ENCODE measurements around the gene MAP4K3. TPM values are rescaled to one million over a fixed set of nuclear protein-coding genes. Genes with fewer than 3 reads are reported as not detected.

MAP4K3 gene
- total and polyA plus RNA-seq, 10 of the 15 experiments (the other 5 are each of a cell fraction or from before 2014, with no cell fraction given): 0.04 to 0.95 (median 0.21) TPM; not detected in 1

DNA sequence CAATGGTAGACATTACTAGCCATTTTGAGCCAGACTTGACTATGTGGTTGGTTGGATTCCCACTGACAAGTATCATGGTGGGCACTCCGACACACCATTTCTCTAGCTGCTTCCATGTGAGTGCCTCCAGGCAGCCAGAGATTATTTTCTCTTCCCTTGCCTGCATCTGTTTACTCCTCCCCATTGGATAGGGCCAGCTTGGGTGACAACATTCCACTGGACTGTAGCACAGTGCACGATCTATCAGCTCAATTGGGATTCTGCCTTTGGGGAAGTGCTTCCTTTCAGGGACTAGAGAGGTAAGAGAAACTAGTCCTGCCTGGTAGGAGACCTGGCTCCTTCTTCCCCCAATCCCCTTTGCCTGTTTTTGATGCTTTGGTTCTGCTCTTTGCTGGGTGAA is 49.0 kb upstream of the MAP4K3 start:
- intact Hi-C loops (cut with micrococcal nuclease; ENCODE audit: unreplicated experiment): no loop called here
- ChIA-PET SMC1A (ENCODE audit: uncharacterized antibody, unreplicated experiment) (no interaction called here), POLR2A (interaction anchor here (0.7 kb wide), 1 partner anchor 100 kb away, joined by 8 read pairs; no protein-coding TSS in a partner anchor), RAD21 (ENCODE audit: unreplicated experiment) (no interaction called here), CTCF (no interaction called here)
- Histone ChIP-seq H3K4me1 (ENCODE audit: control insufficient read depth, insufficient read depth, low read length) (0 out of 2 replicates have a peak, but pooled peaks cover under 1% of the 10 kb centered on the region), H3K9ac (ENCODE audit: control insufficient read depth, insufficient read depth, low read length) (no peak overlapping the region), H3K27me3 (replicated peaks in 1 of 2; ENCODE audit: control insufficient read depth in 2 of 2, insufficient read depth in 2 of 2, low read length in 1 of 2) (no peaks in the 10 kb centered on the region), H3K4me3 (no peak overlapping the region), H3K27ac (ENCODE audit: control insufficient read depth, insufficient read depth) (no peak overlapping the region), H2AFZ (ENCODE audit: control insufficient read depth, low read depth, low read length) (no peak overlapping the region), H3K9me3 (replicated peaks; ENCODE audit: control insufficient read depth, insufficient read depth, low read length) (no peaks in the 10 kb centered on the region), H3K36me3 (ENCODE audit: control insufficient read depth in 2 of 2, insufficient read depth in 2 of 2, low read length in 1 of 2) (no peaks in the 10 kb centered on the region), H3K4me2 (ENCODE audit: control insufficient read depth, insufficient read depth) (no peak overlapping the region), H4K20me1 (ENCODE audit: control insufficient read depth, insufficient read depth) (no peaks in the 10 kb centered on the region), H3K79me2 (ENCODE audit: control insufficient read depth, insufficient read depth, low read length) (no peaks in the 10 kb centered on the region)
- no peak for ATAC-seq
- no peak for DNase-seq (ENCODE audit: low read depth, low spot score)
- no peak for FAIRE-seq
- BruUV-seq (replicated peaks): no TSS peak
- 98% methylated on average over 2 of the region's 2 CpGs for WGBS (ENCODE audit: insufficient coverage, insufficient replicate concordance, low lambda C conversion rate, missing lambda C conversion rate)
- in situ Hi-C loops (cut with MboI): no loop called here
- no peak for TF ChIP-seq POLR2A (IDR thresholded peaks at IDR 0.05; ENCODE audit: low read depth, low read length)

DNA sequence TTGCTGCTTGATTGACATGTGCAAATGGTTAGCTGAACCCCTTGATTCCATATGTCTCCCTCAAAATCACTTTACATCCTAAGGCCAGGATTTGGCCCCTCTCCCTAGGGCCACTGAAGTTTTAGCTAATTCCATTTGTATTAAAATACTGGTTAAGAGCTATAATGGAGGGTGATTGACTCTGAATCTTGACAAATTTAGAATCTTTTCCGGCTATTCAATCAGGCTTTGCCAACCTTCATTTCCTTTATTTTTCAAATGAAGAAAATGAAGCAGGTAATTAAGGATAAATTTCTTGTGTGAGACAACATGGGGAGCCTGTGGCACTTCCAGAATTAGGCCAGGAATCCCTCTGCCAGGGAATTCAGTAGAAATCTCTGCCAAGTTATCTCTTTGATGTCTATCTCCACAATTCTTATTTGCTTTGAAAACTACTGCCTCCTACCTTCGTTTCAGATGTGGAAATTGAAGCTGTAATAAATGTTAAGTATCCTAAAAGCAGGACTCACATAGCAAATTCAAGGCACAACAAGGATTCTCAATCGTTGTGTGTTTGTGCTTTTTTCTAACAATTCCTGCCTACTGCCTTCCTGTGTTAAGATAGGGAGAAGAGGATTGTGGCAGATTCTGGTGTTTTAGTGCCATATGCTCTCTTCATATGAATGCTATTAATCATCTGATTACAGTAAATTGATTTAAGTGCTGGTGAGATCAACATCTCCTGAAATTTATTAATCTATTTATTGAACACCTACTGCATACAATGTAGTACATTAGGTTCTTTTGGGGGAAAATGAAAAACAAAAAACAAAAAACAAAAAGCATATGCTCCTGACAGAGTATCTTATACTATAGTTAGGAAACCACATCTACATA is 47.8 kb upstream of the MAP4K3 start:
- WGBS (ENCODE audit: insufficient coverage, insufficient replicate concordance, low lambda C conversion rate, missing lambda C conversion rate): 42% methylated on average over 3 of the region's 3 CpGs
- no TSS peak for BruUV-seq (replicated peaks)
- TF ChIP-seq, protein P1, sequence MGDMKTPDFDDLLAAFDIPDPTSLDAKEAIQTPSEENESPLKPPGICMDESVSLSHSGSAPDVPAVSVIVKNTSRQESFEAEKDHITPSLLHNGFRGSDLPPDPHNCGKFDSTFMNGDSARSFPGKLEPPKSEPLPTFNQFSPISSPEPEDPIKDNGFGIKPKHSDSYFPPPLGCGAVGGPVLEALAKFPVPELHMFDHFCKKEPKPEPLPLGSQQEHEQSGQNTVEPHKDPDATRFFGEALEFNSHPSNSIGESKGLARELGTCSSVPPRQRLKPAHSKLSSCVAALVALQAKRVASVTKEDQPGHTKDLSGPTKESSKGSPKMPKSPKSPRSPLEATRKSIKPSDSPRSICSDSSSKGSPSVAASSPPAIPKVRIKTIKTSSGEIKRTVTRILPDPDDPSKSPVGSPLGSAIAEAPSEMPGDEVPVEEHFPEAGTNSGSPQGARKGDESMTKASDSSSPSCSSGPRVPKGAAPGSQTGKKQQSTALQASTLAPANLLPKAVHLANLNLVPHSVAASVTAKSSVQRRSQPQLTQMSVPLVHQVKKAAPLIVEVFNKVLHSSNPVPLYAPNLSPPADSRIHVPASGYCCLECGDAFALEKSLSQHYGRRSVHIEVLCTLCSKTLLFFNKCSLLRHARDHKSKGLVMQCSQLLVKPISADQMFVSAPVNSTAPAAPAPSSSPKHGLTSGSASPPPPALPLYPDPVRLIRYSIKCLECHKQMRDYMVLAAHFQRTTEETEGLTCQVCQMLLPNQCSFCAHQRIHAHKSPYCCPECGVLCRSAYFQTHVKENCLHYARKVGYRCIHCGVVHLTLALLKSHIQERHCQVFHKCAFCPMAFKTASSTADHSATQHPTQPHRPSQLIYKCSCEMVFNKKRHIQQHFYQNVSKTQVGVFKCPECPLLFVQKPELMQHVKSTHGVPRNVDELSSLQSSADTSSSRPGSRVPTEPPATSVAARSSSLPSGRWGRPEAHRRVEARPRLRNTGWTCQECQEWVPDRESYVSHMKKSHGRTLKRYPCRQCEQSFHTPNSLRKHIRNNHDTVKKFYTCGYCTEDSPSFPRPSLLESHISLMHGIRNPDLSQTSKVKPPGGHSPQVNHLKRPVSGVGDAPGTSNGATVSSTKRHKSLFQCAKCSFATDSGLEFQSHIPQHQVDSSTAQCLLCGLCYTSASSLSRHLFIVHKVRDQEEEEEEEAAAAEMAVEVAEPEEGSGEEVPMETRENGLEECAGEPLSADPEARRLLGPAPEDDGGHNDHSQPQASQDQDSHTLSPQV (IDR thresholded peaks at IDR 0.05): no peak
- TF ChIP-seq FOS (IDR thresholded peaks at IDR 0.05; ENCODE audit: borderline replicate concordance, extremely low read depth, insufficient read length) (no peak), YY1 (IDR thresholded peaks at IDR 0.05; ENCODE audit: low read depth, low read length) (no peak), SMC3 (IDR thresholded peaks at IDR 0.05; ENCODE audit: borderline replicate concordance, low read length) (no peak), HDAC2 (IDR thresholded peaks at IDR 0.05) (no peak), EGR1 (IDR thresholded peaks at IDR 0.05; ENCODE audit: borderline replicate concordance in 1 of 2, low read depth in 2 of 2, low read length in 2 of 2) (no peak), RB1 (IDR thresholded peaks at IDR 0.05; ENCODE audit: borderline replicate concordance) (no peak), PML (IDR thresholded peaks at IDR 0.05; ENCODE audit: low read length) (no peak)

More for the DNA sequence above, 47.8 kb upstream of the MAP4K3 start:
- Histone ChIP-seq H3K4me3 (no peak overlapping the region), H4K20me1 (ENCODE audit: control insufficient read depth, insufficient read depth) (no peaks in the 10 kb centered on the region), H2AFZ (ENCODE audit: control insufficient read depth, low read depth, low read length) (no peak overlapping the region), H3K4me2 (ENCODE audit: control insufficient read depth, insufficient read depth) (no peak overlapping the region), H3K27me3 (replicated peaks in 1 of 2; ENCODE audit: control insufficient read depth in 2 of 2, insufficient read depth in 2 of 2, low read length in 1 of 2) (no peaks in the 10 kb centered on the region), H3K79me2 (ENCODE audit: control insufficient read depth, insufficient read depth, low read length) (no peaks in the 10 kb centered on the region), H3K36me3 (ENCODE audit: control insufficient read depth in 2 of 2, insufficient read depth in 2 of 2, low read length in 1 of 2) (no peaks in the 10 kb centered on the region), H3K4me1 (ENCODE audit: control insufficient read depth, insufficient read depth, low read length) (no peaks in the 10 kb centered on the region), H3K9me3 (replicated peaks; ENCODE audit: control insufficient read depth, insufficient read depth, low read length) (no peaks in the 10 kb centered on the region), H3K9ac (ENCODE audit: control insufficient read depth, insufficient read depth, low read length) (no peak overlapping the region), H3K27ac (ENCODE audit: control insufficient read depth, insufficient read depth) (no peak overlapping the region)
- FAIRE-seq (no peak), DNase-seq (ENCODE audit: low read depth, low spot score) (no peak), ATAC-seq (no peak)
- intact Hi-C loops (cut with micrococcal nuclease; ENCODE audit: unreplicated experiment): no loop called here
- ChIA-PET CTCF (no interaction called here), POLR2A (no interaction called here), SMC1A (ENCODE audit: uncharacterized antibody, unreplicated experiment) (no interaction called here), RAD21 (ENCODE audit: unreplicated experiment) (no interaction called here)
- in situ Hi-C loops (cut with MboI): no loop called here
